ENCODE results near the gene PLA2G2C.

The PLA2G2C gene

DNA sequence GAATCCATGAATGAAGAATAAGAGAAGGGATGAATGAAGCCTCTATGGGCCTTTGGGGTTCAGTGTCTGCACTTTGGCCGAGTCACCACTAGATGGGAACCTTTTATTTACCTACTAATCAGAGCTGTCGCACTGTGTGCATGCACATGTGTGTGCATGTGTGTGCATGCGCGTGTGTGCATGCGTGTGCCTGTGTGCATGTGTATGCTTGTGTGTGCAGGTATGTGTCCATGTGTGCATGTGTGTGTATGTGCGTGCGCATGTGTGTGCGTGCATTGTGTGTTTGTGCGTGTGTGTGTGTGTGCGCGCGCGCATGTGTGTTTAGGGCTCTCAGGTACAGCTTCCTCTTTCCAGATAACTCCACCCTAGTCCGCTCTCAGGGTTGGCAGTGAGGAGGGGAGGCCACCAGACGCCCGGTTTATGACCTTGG is 20.8 kb downstream of the PLA2G2C start:
- peaks cover 15% of the 10 kb centered on the region for H3K4me1 Mint-ChIP-seq
- peaks cover 27% of the 10 kb centered on the region for H3K27me3 Mint-ChIP-seq (ENCODE audit: low read depth)
- H3K27ac Mint-ChIP-seq, result no peak overlapping the region
- TF ChIP-seq, protein P1, sequence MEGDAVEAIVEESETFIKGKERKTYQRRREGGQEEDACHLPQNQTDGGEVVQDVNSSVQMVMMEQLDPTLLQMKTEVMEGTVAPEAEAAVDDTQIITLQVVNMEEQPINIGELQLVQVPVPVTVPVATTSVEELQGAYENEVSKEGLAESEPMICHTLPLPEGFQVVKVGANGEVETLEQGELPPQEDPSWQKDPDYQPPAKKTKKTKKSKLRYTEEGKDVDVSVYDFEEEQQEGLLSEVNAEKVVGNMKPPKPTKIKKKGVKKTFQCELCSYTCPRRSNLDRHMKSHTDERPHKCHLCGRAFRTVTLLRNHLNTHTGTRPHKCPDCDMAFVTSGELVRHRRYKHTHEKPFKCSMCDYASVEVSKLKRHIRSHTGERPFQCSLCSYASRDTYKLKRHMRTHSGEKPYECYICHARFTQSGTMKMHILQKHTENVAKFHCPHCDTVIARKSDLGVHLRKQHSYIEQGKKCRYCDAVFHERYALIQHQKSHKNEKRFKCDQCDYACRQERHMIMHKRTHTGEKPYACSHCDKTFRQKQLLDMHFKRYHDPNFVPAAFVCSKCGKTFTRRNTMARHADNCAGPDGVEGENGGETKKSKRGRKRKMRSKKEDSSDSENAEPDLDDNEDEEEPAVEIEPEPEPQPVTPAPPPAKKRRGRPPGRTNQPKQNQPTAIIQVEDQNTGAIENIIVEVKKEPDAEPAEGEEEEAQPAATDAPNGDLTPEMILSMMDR (IDR thresholded peaks at IDR 0.05; ENCODE audit: unreplicated experiment in 3 of 3), result peak in 1 of 3 experiments; percentile 10
- peaks cover 40% of the 10 kb centered on the region for H3K9me3 Mint-ChIP-seq
- H3K36me3 Mint-ChIP-seq (ENCODE audit: low read depth), result no peaks in the 10 kb centered on the region
- H3K4me3 Mint-ChIP-seq, result no peak overlapping the region

DNA sequence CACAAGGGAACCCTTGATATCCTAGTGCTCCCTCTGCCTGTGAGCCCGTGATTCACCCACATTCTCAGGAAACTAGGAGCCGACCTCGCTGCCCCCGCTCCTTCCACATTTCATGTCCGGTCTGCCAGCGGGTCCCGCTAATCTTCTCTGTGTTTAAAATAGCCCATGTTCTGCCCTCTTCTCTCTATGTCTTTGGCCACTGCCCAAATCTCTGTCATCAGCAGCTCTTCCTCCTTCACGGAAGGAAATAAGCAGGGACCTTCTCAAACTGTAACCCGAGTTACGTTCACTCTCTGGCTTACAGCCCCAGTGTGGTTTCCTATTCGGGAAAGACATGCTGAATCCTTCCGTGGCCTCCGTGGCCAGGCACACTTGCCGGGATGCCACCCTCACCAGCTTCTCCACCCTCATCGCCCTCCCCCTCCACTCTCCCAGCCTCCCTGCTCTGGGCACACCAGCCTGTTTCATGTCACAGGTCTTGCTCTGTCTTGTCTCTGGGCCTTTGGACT is 21.6 kb downstream of the PLA2G2C start:
- TF ChIP-seq, protein P1 (IDR thresholded peaks at IDR 0.05; ENCODE audit: unreplicated experiment in 3 of 3), result no peak
- Mint-ChIP-seq H3K27me3 (ENCODE audit: low read depth) (peaks cover 27% of the 10 kb centered on the region), H3K9me3 (peaks cover 45% of the 10 kb centered on the region), H3K27ac (no peak overlapping the region), H3K4me3 (no peak overlapping the region), H3K36me3 (ENCODE audit: low read depth) (no peaks in the 10 kb centered on the region), H3K4me1 (peaks cover 15% of the 10 kb centered on the region)

DNA sequence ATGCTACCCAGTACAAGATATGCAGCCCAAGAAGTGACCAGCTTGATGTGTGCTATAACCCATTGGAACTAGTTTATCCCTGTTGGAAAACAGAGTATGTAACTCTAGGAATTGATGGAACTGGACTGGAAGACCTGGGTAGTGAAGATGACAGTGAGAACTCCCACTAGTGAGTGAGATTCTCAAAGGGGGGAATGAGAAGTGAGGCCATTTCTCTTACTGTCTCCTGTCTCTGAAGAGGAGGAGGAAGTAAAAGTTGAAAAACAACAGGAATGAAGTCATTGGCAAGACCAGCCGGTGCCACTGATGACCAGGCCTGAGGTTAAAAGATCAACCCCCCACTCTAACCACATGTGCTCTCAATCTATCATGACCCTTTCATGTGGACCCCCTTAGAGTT is 26.3 kb downstream of the PLA2G2C start:
- TF ChIP-seq, protein P1 (IDR thresholded peaks at IDR 0.05; ENCODE audit: unreplicated experiment in 3 of 3), result no peak
- Mint-ChIP-seq H3K27ac (no peak overlapping the region), H3K36me3 (ENCODE audit: low read depth) (no peaks in the 10 kb centered on the region), H3K4me1 (peaks cover 2% of the 10 kb centered on the region), H3K9me3 (peaks cover 58% of the 10 kb centered on the region), H3K27me3 (ENCODE audit: low read depth) (peaks cover 17% of the 10 kb centered on the region), H3K4me3 (no peak overlapping the region)

- Mint-ChIP-seq H3K36me3 (ENCODE audit: low read depth) (no peaks in the 10 kb centered on the region), H3K27ac (no peak overlapping the region), H3K4me3 (no peak overlapping the region), H3K9me3 (peaks cover 44% of the 10 kb centered on the region), H3K27me3 (ENCODE audit: low read depth) (peaks cover 13% of the 10 kb centered on the region), H3K4me1 (no peaks in the 10 kb centered on the region)
- TF ChIP-seq, protein P1 (IDR thresholded peaks at IDR 0.05; ENCODE audit: unreplicated experiment in 3 of 3), result no peak
These were observed 27.8 kb downstream of the PLA2G2C start for GRCh38 chr1:20158358-20159070.

- no peak overlapping the region for H3K27ac Mint-ChIP-seq
- H3K9me3 Mint-ChIP-seq, result peaks cover 13% of the 10 kb centered on the region
- H3K4me1 Mint-ChIP-seq, result peaks cover 10% of the 10 kb centered on the region
- no peak overlapping the region for H3K4me3 Mint-ChIP-seq
- no peaks in the 10 kb centered on the region for H3K36me3 Mint-ChIP-seq (ENCODE audit: low read depth)
- H3K27me3 Mint-ChIP-seq (ENCODE audit: low read depth), result peaks cover 3% of the 10 kb centered on the region
- TF ChIP-seq, protein P1 (IDR thresholded peaks at IDR 0.05; ENCODE audit: unreplicated experiment in 3 of 3), result no peak
These were observed 32.0 kb downstream of the PLA2G2C start for GRCh38 chr1:20154301-20154831.

Measured in nephron (organoid).